Activated naive CD4-positive, alpha-beta T cell treated with anti-CD3 and anti-CD28 coated beads for 36 hours (primary cell): ENCODE measurements around the gene NQO2. TPM values are rescaled to one million over a fixed set of nuclear protein-coding genes. Genes with fewer than 3 reads are reported as not detected.
"Not testable (repeated sequence)": the region's sequence is repeated elsewhere in the genome, so short reads cannot be mapped to it uniquely, and the experiment has no call there.

ENCODE experiments used
- CTCF ChIA-PET: fragments of 350-600 bp; sonication (Branson Sonifier 250); formaldehyde crosslinking; loops from one replicate; lab custom pipeline; 2021; ENCODE audit warnings: antibody characterized with exemption; lab: Charles Lee
- DNase-seq: peaks from one replicate; pipeline ENCODE4 v3.0.0-alpha.2; 2020
- H3K27ac Mint-ChIP-seq: one replicate; pipeline ENCODE4 v1.8.0; 2021; ENCODE audit warnings: mild to moderate bottlenecking, mixed read lengths
- H3K27me3 Mint-ChIP-seq: one replicate; pipeline ENCODE4 v1.8.0; 2021; ENCODE audit warnings: low read depth, mixed read lengths
- H3K36me3 Mint-ChIP-seq: one replicate; pipeline ENCODE4 v1.8.0; 2021; ENCODE audit warnings: low read depth, mixed read lengths
- H3K4me1 Mint-ChIP-seq: one replicate; pipeline ENCODE4 v1.8.0; 2021; ENCODE audit warnings: low read depth, mixed read lengths
- H3K4me3 Mint-ChIP-seq: one replicate; pipeline ENCODE4 v1.8.0; 2021; ENCODE audit warnings: mild to moderate bottlenecking, moderate library complexity, mixed read lengths
- H3K9me3 Mint-ChIP-seq: one replicate; pipeline ENCODE4 v1.8.0; 2021; ENCODE audit warnings: mixed read lengths
- intact Hi-C: fragments of 100-400 bp; cut with micrococcal nuclease; formaldehyde crosslinking; loops from one replicate; pipeline ENCODE4 v1.15.1; 2023
- total RNA-seq, 2 experiments: library from RNA; stranded (reverse); gene quantifications; one replicate each; pipeline ENCODE4 v1.2.3, GENCODE V29; 2021

NQO2 gene
- total RNA-seq, 2 experiments from 2014 or later, result 18.8 to 21.1 TPM

- Mint-ChIP-seq H3K36me3 (no peaks in the 10 kb centered on the region), H3K27me3 (no peaks in the 10 kb centered on the region), H3K4me1 (no peaks in the 10 kb centered on the region), H3K27ac (no peak overlapping the region), H3K9me3 (no peaks in the 10 kb centered on the region), H3K4me3 (no peak overlapping the region)
- intact Hi-C loops, result no loop called here
- CTCF ChIA-PET, result interaction anchor here (1.9 kb wide), 1 partner anchor 36 kb away, joined by 6 read pairs; no protein-coding TSS in a partner anchor
- no peak for DNase-seq
Observed at GRCh38 chr6:3037638-3038365, 38.1 kb downstream of the NQO2 start.

DNA sequence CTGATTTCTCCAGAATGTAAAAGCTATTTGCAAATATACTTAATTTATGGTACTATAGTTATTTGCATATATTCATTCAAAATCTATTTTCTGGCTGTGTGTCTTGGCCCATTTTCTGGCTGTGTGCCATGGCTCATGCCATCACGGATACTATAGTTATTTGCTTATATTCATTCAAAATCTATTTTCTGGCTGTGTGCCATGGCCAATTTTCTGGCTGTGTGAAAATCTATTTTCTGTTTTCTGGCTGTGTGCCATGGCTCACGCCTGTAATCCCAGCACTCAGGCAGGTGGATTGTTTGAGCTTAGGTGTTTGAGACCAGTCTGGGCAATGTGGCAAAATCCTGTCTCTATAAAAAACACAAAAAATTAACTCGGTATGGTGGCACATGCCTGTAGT, 39.7 kb downstream of the NQO2 start:
- H3K27ac Mint-ChIP-seq, result no peak overlapping the region
- no peaks in the 10 kb centered on the region for H3K9me3 Mint-ChIP-seq
- no peaks in the 10 kb centered on the region for H3K4me1 Mint-ChIP-seq

DNA sequence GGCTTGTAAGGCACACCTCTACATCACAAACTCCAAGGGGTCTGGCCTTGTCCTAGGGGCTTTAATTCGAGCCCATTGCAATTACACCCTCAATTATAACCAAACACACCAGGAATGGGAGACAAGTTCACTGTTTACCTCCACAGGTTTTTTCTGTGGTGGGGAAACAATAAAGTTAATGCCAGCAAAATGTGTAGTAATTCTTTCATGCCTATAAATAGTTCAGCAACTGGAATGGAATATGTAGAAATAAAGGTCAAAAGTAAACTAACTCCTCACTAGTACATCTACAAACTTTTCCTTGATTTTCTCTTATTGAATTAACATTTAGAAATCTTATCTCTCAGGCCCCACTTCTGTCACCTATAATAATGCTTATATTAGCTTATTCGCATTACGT, 41.5 kb downstream of the NQO2 start:
- Mint-ChIP-seq H3K27me3 (no peaks in the 10 kb centered on the region), H3K9me3 (no peaks in the 10 kb centered on the region), H3K27ac (no peak overlapping the region), H3K4me3 (no peak overlapping the region), H3K36me3 (no peaks in the 10 kb centered on the region), H3K4me1 (no peaks in the 10 kb centered on the region)
- DNase-seq, result no peak
- intact Hi-C loops, result no loop called here
- CTCF ChIA-PET, result no interaction called here

More for the DNA sequence above, 39.7 kb downstream of the NQO2 start:
- CTCF ChIA-PET, result interaction anchor here (1.5 to 1.9 kb wide), 2 partner anchors 16 to 37 kb away, joined by 4 to 6 read pairs; no protein-coding TSS in a partner anchor
- intact Hi-C loops, result no loop called here
- Mint-ChIP-seq H3K4me3 (no peak overlapping the region), H3K27me3 (no peaks in the 10 kb centered on the region), H3K36me3 (no peaks in the 10 kb centered on the region)
- no peak for DNase-seq

DNA sequence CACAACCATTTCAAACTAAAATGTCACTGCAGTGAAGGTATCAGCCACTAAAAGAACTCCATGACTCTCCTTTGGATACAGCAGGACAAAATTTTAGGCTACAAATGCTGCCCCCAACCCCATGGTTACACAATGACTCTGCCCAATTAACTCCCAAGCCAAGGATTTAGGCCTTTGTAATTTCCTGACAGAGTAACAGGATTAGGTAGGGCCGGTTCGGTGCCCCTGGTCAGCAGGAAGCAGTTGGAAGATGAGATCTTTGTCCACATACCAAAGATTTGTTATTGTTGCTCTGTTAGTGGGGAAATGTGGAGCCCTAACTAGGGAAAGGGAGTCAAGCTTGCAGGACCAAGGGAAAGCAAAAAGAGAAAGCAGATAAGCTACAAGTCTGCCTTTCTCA, 41.9 kb downstream of the NQO2 start:
- Mint-ChIP-seq H3K36me3 (no peaks in the 10 kb centered on the region), H3K4me1 (peaks cover 2% of the 10 kb centered on the region), H3K9me3 (no peaks in the 10 kb centered on the region), H3K27ac (no peak overlapping the region), H3K4me3 (no peak overlapping the region), H3K27me3 (no peaks in the 10 kb centered on the region)
- DNase-seq, result no peak
- intact Hi-C loops, result no loop called here
- CTCF ChIA-PET, result no interaction called here

- Mint-ChIP-seq H3K27ac (no peak overlapping the region), H3K36me3 (no peaks in the 10 kb centered on the region), H3K27me3 (no peaks in the 10 kb centered on the region), H3K9me3 (no peaks in the 10 kb centered on the region), H3K4me3 (no peak overlapping the region), H3K4me1 (peaks cover 5% of the 10 kb centered on the region)
- intact Hi-C loops, result no loop called here
- no peak for DNase-seq
- CTCF ChIA-PET, result interaction anchor here (1.2 kb wide), 1 partner anchor 48 kb away, joined by 3 read pairs; no protein-coding TSS in a partner anchor
Observed at GRCh38 chr6:3045369-3045768, 45.7 kb downstream of the NQO2 start.

DNA sequence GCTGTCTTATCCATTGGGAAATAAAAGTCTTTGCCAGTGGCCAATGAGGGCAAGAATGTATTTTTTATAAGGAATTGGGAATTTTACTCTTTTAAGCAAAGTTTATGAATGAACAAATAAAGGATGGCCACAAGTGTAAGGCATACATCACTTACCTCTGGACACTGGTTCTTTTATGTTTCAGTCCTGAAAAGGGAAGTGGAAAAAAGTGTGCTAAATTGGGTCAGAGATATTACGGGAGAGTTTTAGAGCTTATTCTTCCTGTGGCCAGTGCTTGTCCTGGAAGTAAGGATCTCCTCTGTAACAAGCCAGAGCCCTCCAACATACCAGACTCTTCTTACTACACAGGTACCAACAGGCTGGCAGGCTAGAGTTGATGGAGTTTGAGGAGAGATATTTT, 46.1 kb downstream of the NQO2 start:
- intact Hi-C loops, result no loop called here
- CTCF ChIA-PET, result interaction anchor here (1.0 to 1.2 kb wide), 2 partner anchors 27 to 48 kb away, joined by 3 read pairs; no protein-coding TSS in a partner anchor
- no peaks in the 10 kb centered on the region for H3K27me3 Mint-ChIP-seq
- no peaks in the 10 kb centered on the region for H3K36me3 Mint-ChIP-seq
- peaks cover 5% of the 10 kb centered on the region for H3K4me1 Mint-ChIP-seq
- no peak overlapping the region for H3K4me3 Mint-ChIP-seq
- no peak for DNase-seq
- no peaks in the 10 kb centered on the region for H3K9me3 Mint-ChIP-seq
- no peak overlapping the region for H3K27ac Mint-ChIP-seq

DNA sequence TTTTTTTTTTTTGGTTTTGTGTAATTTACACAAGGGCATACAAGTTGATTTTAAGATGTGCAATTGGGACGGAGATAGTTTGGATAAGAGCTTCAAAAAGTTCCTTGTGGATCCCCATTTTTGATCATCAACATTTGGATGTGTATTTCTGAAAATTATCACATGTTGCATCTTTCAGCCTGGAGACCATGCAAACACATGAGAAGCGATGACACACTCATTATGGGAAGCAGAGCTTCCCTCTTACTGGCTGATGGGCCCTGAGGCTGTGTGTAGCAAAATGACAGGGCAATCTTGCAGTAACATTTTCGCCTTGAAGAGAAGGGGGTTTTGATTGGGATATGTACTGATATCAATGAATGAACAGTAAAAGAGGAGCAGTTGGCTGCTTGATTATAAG, 46.6 kb downstream of the NQO2 start:
- Mint-ChIP-seq H3K4me1 (peaks cover 5% of the 10 kb centered on the region), H3K4me3 (no peak overlapping the region), H3K36me3 (no peaks in the 10 kb centered on the region), H3K27ac (no peak overlapping the region), H3K9me3 (no peaks in the 10 kb centered on the region), H3K27me3 (no peaks in the 10 kb centered on the region)
- DNase-seq, result no peak
- CTCF ChIA-PET, result interaction anchor here (1.0 kb wide), 1 partner anchor 27 kb away, joined by 3 read pairs; no protein-coding TSS in a partner anchor
- intact Hi-C loops, result no loop called here

DNA sequence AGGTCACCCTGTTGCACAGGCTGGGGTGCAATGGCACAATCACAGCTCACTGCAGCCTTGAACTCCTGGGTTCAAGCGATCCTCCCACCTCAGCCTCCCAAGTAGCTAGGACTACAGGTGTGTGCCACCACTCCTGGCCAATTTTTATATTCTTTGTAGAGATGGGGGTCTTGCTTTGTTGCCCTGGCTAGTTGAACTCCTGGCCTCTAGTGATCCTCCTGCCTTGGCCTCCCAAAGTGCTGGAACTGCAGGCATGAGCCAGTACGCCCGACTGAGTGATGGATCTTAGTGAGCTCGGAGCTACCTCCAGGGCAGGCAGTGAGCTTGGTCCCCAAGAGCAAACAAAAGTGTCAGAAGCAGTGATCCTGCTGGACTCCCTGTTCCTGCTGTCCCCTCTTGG, 48.3 kb downstream of the NQO2 start:
- H3K4me3 Mint-ChIP-seq, CTCF ChIA-PET, H3K4me1 Mint-ChIP-seq, H3K27me3 Mint-ChIP-seq, H3K9me3 Mint-ChIP-seq, DNase-seq, H3K27ac Mint-ChIP-seq, H3K36me3 Mint-ChIP-seq, intact Hi-C loops: not testable (repeated sequence)

DNA sequence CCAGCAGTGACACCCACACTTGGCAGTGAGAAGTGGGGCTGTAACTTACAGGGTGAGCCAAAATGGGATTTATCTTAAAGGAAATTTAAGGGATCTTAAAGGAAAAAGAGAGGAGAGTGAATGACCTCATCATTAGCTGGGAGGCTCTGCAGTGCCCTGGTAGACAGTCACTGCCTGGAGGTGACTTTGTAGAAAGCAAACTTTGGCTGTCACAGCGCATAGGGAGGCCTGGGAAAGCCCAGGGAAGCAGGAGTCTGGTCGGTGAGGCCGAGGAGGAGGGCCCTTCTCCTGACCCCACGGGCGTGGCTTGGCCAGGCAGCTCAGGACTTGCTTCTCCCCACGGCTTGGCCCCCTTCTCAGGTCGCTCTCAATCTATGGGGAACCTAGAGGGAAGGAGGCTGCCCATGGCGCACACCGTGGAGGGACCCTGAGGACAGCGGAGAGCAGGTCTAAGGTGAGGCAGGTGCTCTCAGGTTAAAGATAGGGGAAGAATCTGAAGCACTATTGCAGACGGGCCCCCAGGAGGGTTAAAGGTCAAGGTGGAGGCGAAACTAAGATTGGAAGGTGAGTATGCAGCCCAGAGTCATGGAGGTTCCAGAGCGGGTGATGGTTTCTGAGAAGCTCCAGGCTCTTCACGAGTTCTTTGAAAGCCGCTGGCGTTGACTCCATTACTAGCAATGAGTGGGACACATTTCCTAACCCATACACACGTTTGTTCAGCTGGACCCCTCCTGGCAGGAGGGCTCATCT, 53.0 kb downstream of the NQO2 start:
- Mint-ChIP-seq H3K36me3 (no peaks in the 10 kb centered on the region), H3K27me3 (no peaks in the 10 kb centered on the region), H3K4me3 (peak overlapping the region; percentile 74), H3K4me1 (peaks cover 17% of the 10 kb centered on the region), H3K9me3 (no peaks in the 10 kb centered on the region), H3K27ac (no peak overlapping the region)
- CTCF ChIA-PET, result interaction anchor here (0.6 to 2.5 kb wide), 5 partner anchors 31 to 262 kb away, joined by 3 to 10 read pairs (median 4); partner anchors contain the start of gene NQO2
- no peak for DNase-seq
- intact Hi-C loops, result loop anchor here (1.0 kb wide), 3 partner anchors 29 to 206 kb away; partner anchors contain the start of gene NQO2

- CTCF ChIA-PET, result interaction anchor here (0.9 to 2.5 kb wide), 7 partner anchors 51 to 262 kb away, joined by 3 to 10 read pairs (median 4); partner anchors contain the start of gene NQO2
- H3K4me1 Mint-ChIP-seq, result peaks cover 17% of the 10 kb centered on the region
- DNase-seq, result no peak
- intact Hi-C loops, result loop anchor here (1.0 kb wide), 3 partner anchors 30 to 207 kb away; partner anchors contain the start of gene NQO2
- no peaks in the 10 kb centered on the region for H3K36me3 Mint-ChIP-seq
- no peaks in the 10 kb centered on the region for H3K9me3 Mint-ChIP-seq
- no peaks in the 10 kb centered on the region for H3K27me3 Mint-ChIP-seq
- peak overlapping the region; percentile 74 for H3K4me3 Mint-ChIP-seq
- H3K27ac Mint-ChIP-seq, result no peak overlapping the region
Observed at GRCh38 chr6:3053231-3053508, 53.5 kb downstream of the NQO2 start.

DNA sequence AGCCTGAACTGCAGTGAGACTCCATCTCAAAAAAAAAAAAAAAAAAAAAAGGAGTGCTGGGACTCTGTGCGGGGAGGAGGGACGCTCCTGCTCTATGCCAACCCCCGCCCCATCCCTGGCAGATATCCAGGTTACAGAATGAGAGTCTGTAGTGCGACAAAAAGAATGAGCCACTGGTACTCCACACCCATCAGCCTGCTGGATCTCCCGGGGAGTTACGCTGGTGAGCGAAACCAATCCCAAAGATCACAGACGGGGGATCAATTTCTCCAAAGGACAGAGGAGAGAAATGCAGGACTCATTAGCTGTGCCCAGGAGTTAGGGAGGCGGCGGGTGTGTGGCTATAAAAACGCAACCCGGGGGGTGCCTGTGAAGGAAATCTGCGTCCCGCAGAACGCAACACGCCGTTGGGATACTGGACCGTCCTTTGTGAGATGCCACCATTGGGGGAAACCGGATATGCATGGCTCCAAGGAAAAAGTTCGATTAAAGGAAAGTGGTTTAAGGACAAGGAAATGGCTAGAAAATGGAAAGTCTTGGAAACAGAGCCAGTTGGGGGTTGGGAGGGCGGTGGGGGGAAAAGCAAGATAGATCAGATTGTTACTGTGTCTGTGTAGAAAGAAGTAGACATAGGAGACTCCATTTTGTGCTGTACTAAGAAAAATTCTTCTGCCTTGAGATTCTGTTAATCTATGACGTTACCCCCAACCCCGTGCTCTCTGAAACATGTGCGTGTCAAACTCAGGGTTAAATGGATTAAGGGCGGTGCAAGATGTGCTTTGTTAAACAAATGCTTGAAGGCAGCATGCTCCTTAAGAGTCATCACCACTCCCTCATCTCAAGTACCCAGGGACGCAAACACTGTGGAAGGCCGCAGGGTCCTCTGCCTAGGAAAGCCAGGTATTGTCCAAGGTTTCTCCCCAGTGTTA, 54.8 kb downstream of the NQO2 start:
- Mint-ChIP-seq H3K4me1 (peaks cover 25% of the 10 kb centered on the region), H3K4me3 (peak overlapping the region; percentile 74)
- intact Hi-C loops, result loop anchor here (2.0 kb wide), 1 partner anchor 264 kb away; no protein-coding TSS in a partner anchor
- CTCF ChIA-PET, result interaction anchor here (0.6 to 2.5 kb wide), 8 partner anchors 32 to 241 kb away, joined by 3 to 10 read pairs (median 4); partner anchors contain the start of gene NQO2
- peak; percentile 22 for DNase-seq
- not testable (repeated sequence) for H3K36me3 Mint-ChIP-seq, H3K27me3 Mint-ChIP-seq, H3K27ac Mint-ChIP-seq, H3K9me3 Mint-ChIP-seq

- intact Hi-C loops, result loop anchor here (2.0 kb wide), 1 partner anchor 264 kb away; no protein-coding TSS in a partner anchor
- H3K36me3 Mint-ChIP-seq, H3K9me3 Mint-ChIP-seq, DNase-seq, CTCF ChIA-PET, H3K27me3 Mint-ChIP-seq, H3K27ac Mint-ChIP-seq, H3K4me3 Mint-ChIP-seq: not testable (repeated sequence)
- H3K4me1 Mint-ChIP-seq, result peaks cover 25% of the 10 kb centered on the region
Observed at GRCh38 chr6:3055158-3055499, 55.4 kb downstream of the NQO2 start.
